GM12878 (cell line): Measurements from ENCODE around the gene TTLL1. TPM values are rescaled to one million over a fixed set of nuclear protein-coding genes. Genes with fewer than 3 reads are reported as not detected.
A peak's percentile ranks its signal among the peaks of the same experiment; 100 is the strongest.

Source experiments
- ATAC-seq: fragments of 200-7000 bp; cut with Tn5 transposase; 3 replicates; pipeline ENCODE4 v1.9.1; 2020; ENCODE audit warnings: mild to moderate bottlenecking, moderate library complexity
- BruUV-seq: library from RNA; stranded (reverse); fragments of 400-500 nt; replicated peaks from 2 replicates; lab custom pipeline; 2021; lab: Mats Ljungman, UMichigan
- CTCF ChIA-PET: fragments of 300-600 bp; sonication (Branson Sonifier 250); formaldehyde crosslinking; extraction: SDS; loops from one replicate; lab custom pipeline; 2021; ENCODE audit warnings: inconsistent platforms; lab: Yijun Ruan, JAX
- POLR2A ChIA-PET: fragments of 350-600 bp; formaldehyde crosslinking; extraction: SDS; loops from one replicate; lab custom pipeline; 2021; ENCODE audit warnings: inconsistent platforms; lab: Charles Lee
- RAD21 ChIA-PET: fragments of 300-600 bp; sonication (Branson Sonifier 250); formaldehyde crosslinking; loops from one replicate; lab custom pipeline; 2023; ENCODE audit warnings: antibody characterized with exemption; ENCODE audit not compliant: unreplicated experiment; lab: Charles Lee
- SMC1A ChIA-PET: fragments of 300-600 bp; sonication (Branson Sonifier 250); formaldehyde crosslinking; loops from one replicate; lab custom pipeline; 2023; ENCODE audit not compliant: unreplicated experiment, uncharacterized antibody; lab: Charles Lee
- DNase-seq: peaks from one replicate; pipeline ENCODE4 v3.0.0-alpha.2; 2011; ENCODE audit warnings: low read depth, low spot score
- FAIRE-seq: peaks from 3 replicates; lab custom pipeline; 2011; peaks lifted over from hg19 to GRCh38; lab: Jason Lieb, UNC
- H2AFZ ChIP-seq: 2 replicates; pipeline ENCODE4 v1.6.0; 2011; ENCODE audit warnings: low read depth, low read length, control low read depth; ENCODE audit not compliant: control insufficient read depth
- H3K27ac ChIP-seq: 2 replicates; pipeline ENCODE4 v1.5.1; 2011; ENCODE audit warnings: control low read depth; ENCODE audit not compliant: control insufficient read depth, insufficient read depth
- H3K27me3 ChIP-seq, 2 experiments: replicated peaks in 1 of 2; 2 replicates each; pipeline versions ENCODE4 v1.6.0 to v1.6.1; 2011; ENCODE audit warnings: low read length in 1 of 2; ENCODE audit not compliant: control insufficient read depth in 2 of 2, insufficient read depth in 2 of 2
- H3K36me3 ChIP-seq, 2 experiments: 2 replicates each; pipeline ENCODE4 v1.5.1; 2011; ENCODE audit warnings: low read length in 1 of 2; ENCODE audit not compliant: control insufficient read depth in 2 of 2, insufficient read depth in 2 of 2
- H3K4me1 ChIP-seq: 2 replicates; pipeline ENCODE4 v1.6.1; 2011; ENCODE audit warnings: mild to moderate bottlenecking, low read length, moderate library complexity, mixed read lengths; ENCODE audit not compliant: control insufficient read depth, insufficient read depth
- H3K4me2 ChIP-seq: 2 replicates; pipeline ENCODE4 v1.6.0; 2011; ENCODE audit warnings: control low read depth; ENCODE audit not compliant: control insufficient read depth, insufficient read depth
- H3K4me3 ChIP-seq: fragments of 200-600 bp; sonication (generic); 2 replicates; pipeline ENCODE4 v1.5.1; 2016
- H3K79me2 ChIP-seq: 2 replicates; pipeline ENCODE4 v1.6.0; 2011; ENCODE audit warnings: low read length; ENCODE audit not compliant: control insufficient read depth, insufficient read depth
- H3K9ac ChIP-seq: 2 replicates; pipeline ENCODE4 v1.8.0; 2011; ENCODE audit warnings: low read length, control low read depth, mixed read lengths; ENCODE audit not compliant: control insufficient read depth, insufficient read depth
- H3K9me3 ChIP-seq: replicated peaks from 3 replicates; pipeline ENCODE4 v1.5.1; 2011; ENCODE audit warnings: mild to moderate bottlenecking, low read length; ENCODE audit not compliant: control insufficient read depth, insufficient read depth
- H4K20me1 ChIP-seq: 2 replicates; pipeline ENCODE4 v1.6.0; 2011; ENCODE audit not compliant: control insufficient read depth, insufficient read depth
- BHLHE40 ChIP-seq, 2 experiments: fragments of 450-650 bp in 1 of 2; IDR thresholded peaks; 2 replicates each; pipeline ENCODE4 v1.6.1; 2011 to 2017; ENCODE audit warnings: low read depth in 2 of 2, borderline replicate concordance in 1 of 2, improper control_type of control experiment in 1 of 2, low read length in 1 of 2, mild to moderate bottlenecking in 1 of 2
- CTCF ChIP-seq, 3 experiments: IDR thresholded peaks in 2 of 3; conservative IDR thresholded peaks in 1 of 3; 2 replicates each; pipeline ENCODE4 v1.5.1; 2011; ENCODE audit warnings: low read depth in 3 of 3, low read length in 3 of 3, mild to moderate bottlenecking in 3 of 3, control low read depth in 2 of 3, moderate library complexity in 2 of 3, inconsistent platforms in 1 of 3, mixed read lengths in 1 of 3; ENCODE audit not compliant: control insufficient read depth in 2 of 3, insufficient read depth in 1 of 3; ENCODE audit errors: extremely low read depth in 1 of 3
- E4F1 ChIP-seq: fragments of 450-650 bp; IDR thresholded peaks from 2 replicates; pipeline ENCODE4 v1.6.1; 2018; ENCODE audit warnings: borderline replicate concordance, mild to moderate bottlenecking; ENCODE audit not compliant: partially characterized antibody
- MYC ChIP-seq: IDR thresholded peaks from 2 replicates; pipeline ENCODE4 v1.6.1; 2011; ENCODE audit warnings: mild to moderate bottlenecking, low read length, moderate library complexity, inconsistent platforms; ENCODE audit not compliant: insufficient read depth, insufficient replicate concordance, insufficient read length, severe bottlenecking
- POLR2A ChIP-seq: IDR thresholded peaks from 2 replicates; pipeline ENCODE4 v1.6.1; 2011; ENCODE audit warnings: low read depth, mild to moderate bottlenecking, low read length
- RAD21 ChIP-seq: IDR thresholded peaks from 2 replicates; pipeline ENCODE4 v1.6.1; 2011; ENCODE audit warnings: mild to moderate bottlenecking, low read depth, low read length, moderate library complexity; ENCODE audit not compliant: insufficient read depth
- WGBS: methylation state at CpG from one replicate; pipeline ENCODE4 v1.1.6; 2016; ENCODE audit warnings: low lambda C conversion rate; ENCODE audit not compliant: insufficient replicate concordance, insufficient coverage; ENCODE audit errors: missing lambda C conversion rate; 5-methylcytosine and 5-hydroxymethylcytosine counted together
- in situ Hi-C: fragments of 300-500 bp; cut with MboI; formaldehyde crosslinking; loops from 9 replicates; pipeline ENCODE4 v1.14.3; 2018; ENCODE audit warnings: mixed read lengths
- intact Hi-C: fragments of 100-400 bp; cut with micrococcal nuclease; formaldehyde crosslinking; loops from one replicate; pipeline ENCODE4 v1.14.2; 2022; ENCODE audit not compliant: unreplicated experiment
- polyA plus RNA-seq, 11 experiments: library from polyadenylated mRNA; depleted of rRNA in 4 of 11; unstranded in 6 of 11; stranded (reverse) in 5 of 11; fragments of >200 nt; fragmentation: Nextera tagmentation in 4 of 11; fragmentation: Illumina TruSeq in 1 of 11; extraction: Ambion mirVana in 4 of 11; extraction: Trizol in 1 of 11; gene quantifications; 1 replicate in 1 of 11; 2 replicates in 10 of 11; pipeline versions ENCODE4 v1.2.1 to v1.2.3, GENCODE V29; 2011 to 2016; ENCODE audit warnings: inconsistent platforms in 2 of 11, missing spikeins in 2 of 11, low read depth in 1 of 11
- total RNA-seq, 4 experiments: library from RNA; depleted of rRNA in 3 of 4; stranded (reverse); fragments of >200 nt in 3 of 4; fragmentation: Illumina TruSeq in 1 of 4; extraction: Trizol in 1 of 4; gene quantifications; 2 replicates each; pipeline versions ENCODE4 v1.2.1 to v1.2.3, GENCODE V29; 2013 to 2021

The TTLL1 gene
- total and polyA plus RNA-seq, 10 of the 15 experiments (the other 5 are each of a cell fraction or from before 2014, with no cell fraction given) = 0.39 to 4.8 (median 3.2) TPM

GRCh38 chr22:43110444-43110926 lies 21.3 kb upstream of the TTLL1 start, which contains the start of gene BIK:
TSS of gene BIK (plus strand) at chr22:43110750. CDS start at chr22:43124023, 13,273 bp downstream.
- RAD21 ChIA-PET = no interaction called here
- Histone ChIP-seq H3K79me2 (no peaks in the 10 kb centered on the region), H3K4me2 (peak within 1 kb of the TSS; percentile 98), H3K36me3 (no peaks in the 10 kb centered on the region), H3K4me1 (peaks cover 11% of the 10 kb centered on the region), H3K4me3 (peak within 1 kb of the TSS; percentile 72), H3K27ac (no peak within 1 kb of the TSS), H2AFZ (peak within 1 kb of the TSS; percentile 80), H3K9ac (peak within 1 kb of the TSS; percentile 56; the same call in 1 of the 2 replicates), H3K9me3 (no peaks in the 10 kb centered on the region), H3K27me3 (peaks cover 0 to 6% of the 10 kb centered on the region in 2 experiments; a peak in 3 of 4 replicates), H4K20me1 (no peaks in the 10 kb centered on the region)
- 1% methylated on average over 42 of the region's 49 CpGs for WGBS
- BruUV-seq = no TSS peak
- CTCF ChIA-PET = interaction anchor here (0.9 to 1.3 kb wide), 2 partner anchors 26 to 28 kb away, joined by 3 to 5 read pairs; no protein-coding TSS in a partner anchor
- DNase-seq (no peak), FAIRE-seq (no peak), ATAC-seq (peak; percentile 76)
- intact Hi-C loops (no loop called here), in situ Hi-C loops (no loop called here)
- 0 out of 4 replicates have a peak, but pooled peaks of 1 of the 2 experiments have one; percentile 65 for TF ChIP-seq BHLHE40 (IDR thresholded peaks at IDR 0.05; ENCODE audit: borderline replicate concordance in 1 of 2, low read depth in 2 of 2, low read length in 1 of 2)
- TF ChIP-seq RAD21 = peak; percentile 19; the same call in 1 of the 2 replicates
- peak; percentile 77 for TF ChIP-seq POLR2A
- no peak for TF ChIP-seq MYC
- TF ChIP-seq E4F1 = no peak
- peak; percentile 24 to 37 (median 35); a peak in 5 of 6 replicates for TF ChIP-seq CTCF (IDR thresholded peaks at IDR 0.05 in 2 of 3, conservative IDR thresholded peaks at IDR 0.05 in 1 of 3; ENCODE audit: control insufficient read depth in 2 of 3, extremely low read depth in 1 of 3, insufficient read depth in 1 of 3, low read depth in 3 of 3, low read length in 3 of 3)
- SMC1A ChIA-PET = interaction anchor here (0.7 kb wide), 1 partner anchor 405 kb away, joined by 3 read pairs; no protein-coding TSS in a partner anchor
- POLR2A ChIA-PET = no interaction called here
